22Rv1 (cell line): ENCODE data around the gene MMP21.

Experiments used
- ZFX ChIP-seq: fragments of 450-650 bp; IDR thresholded peaks from 2 replicates; pipeline ENCODE4 v1.6.1; 2017; ENCODE audit warnings: antibody characterized with exemption, borderline replicate concordance
- TF ChIP-seq, protein P1 (sequence below): fragments of 450-650 bp; IDR thresholded peaks from 2 replicates; pipeline ENCODE4 v1.5.1; 2017; ENCODE audit warnings: mild to moderate bottlenecking

DNA sequence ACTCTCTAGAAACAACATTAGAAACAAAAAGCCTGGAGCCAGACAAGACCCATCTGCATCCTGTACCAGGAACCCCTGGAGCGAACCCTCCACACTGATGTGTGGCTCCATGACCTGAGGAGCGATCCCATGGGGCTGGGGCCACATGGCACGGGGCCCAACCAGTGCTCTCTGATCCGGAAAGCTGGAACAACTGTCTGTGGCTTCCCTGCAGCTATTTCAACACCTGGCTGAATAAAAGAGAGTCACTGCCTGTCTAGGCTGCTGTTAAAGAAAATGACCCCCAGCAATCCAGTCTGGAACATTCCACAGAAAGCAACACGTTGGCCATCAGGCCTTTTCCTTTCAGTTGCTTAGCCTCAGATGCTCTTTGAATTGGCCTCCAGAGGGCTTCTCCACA lies 26.5 kb upstream of the MMP21 start:
- TF ChIP-seq, protein P1, sequence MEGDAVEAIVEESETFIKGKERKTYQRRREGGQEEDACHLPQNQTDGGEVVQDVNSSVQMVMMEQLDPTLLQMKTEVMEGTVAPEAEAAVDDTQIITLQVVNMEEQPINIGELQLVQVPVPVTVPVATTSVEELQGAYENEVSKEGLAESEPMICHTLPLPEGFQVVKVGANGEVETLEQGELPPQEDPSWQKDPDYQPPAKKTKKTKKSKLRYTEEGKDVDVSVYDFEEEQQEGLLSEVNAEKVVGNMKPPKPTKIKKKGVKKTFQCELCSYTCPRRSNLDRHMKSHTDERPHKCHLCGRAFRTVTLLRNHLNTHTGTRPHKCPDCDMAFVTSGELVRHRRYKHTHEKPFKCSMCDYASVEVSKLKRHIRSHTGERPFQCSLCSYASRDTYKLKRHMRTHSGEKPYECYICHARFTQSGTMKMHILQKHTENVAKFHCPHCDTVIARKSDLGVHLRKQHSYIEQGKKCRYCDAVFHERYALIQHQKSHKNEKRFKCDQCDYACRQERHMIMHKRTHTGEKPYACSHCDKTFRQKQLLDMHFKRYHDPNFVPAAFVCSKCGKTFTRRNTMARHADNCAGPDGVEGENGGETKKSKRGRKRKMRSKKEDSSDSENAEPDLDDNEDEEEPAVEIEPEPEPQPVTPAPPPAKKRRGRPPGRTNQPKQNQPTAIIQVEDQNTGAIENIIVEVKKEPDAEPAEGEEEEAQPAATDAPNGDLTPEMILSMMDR = no peak
- no peak for TF ChIP-seq ZFX
